T47D (cell line): ENCODE measurements around the gene GPC6.
A peak's percentile ranks its signal among the peaks of the same experiment; 100 is the strongest.
"Not testable (repeated sequence)": the region's sequence is repeated elsewhere in the genome, so short reads cannot be mapped to it uniquely, and the experiment has no call there.

Source experiments
- DNase-seq, 2 experiments: peaks; one replicate each; pipeline versions ENCODE4 v3.0.0 to v3.0.0-alpha.2; 2011 to 2012; ENCODE audit warnings: low read depth in 1 of 2, low spot score in 1 of 2
- JUND ChIP-seq: IDR thresholded peaks from 2 replicates; pipeline ENCODE4 v1.6.1; 2012; ENCODE audit warnings: low read depth
- in situ Hi-C: cut with HindIII; loops from 2 replicates; pipeline ENCODE4 v1.10.0; 2016; ENCODE audit warnings: low sequenced_read_pairs, low pct_unique_long_range_greater_than_20kb

GPC6 gene

DNA sequence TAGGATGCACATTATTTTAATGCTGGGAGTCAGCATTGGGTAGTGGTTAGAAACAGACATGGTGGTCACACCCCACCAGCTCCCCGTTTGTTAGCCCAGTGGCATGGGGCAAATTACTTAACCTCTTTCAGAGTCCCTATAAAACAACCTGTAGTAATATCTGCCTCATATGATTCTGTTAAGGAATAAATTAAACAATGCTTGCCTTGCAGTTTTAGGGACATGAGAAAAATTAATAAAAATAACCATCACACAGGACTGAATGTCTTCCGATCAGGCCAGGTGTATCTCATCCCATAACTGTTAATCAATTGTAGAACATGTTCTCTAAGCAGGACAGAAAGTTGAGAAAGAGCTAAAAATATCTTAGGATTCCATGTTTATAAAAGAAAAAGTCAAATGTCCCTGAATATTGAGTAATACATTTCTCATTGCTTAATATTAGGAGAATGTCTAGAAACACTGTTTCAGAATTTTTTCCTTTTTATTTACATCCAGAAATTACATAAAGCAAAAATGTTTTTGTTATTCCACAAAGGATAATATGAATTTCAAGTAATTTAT, 196.5 kb downstream of the GPC6 start:
- in situ Hi-C loops = no loop called here
- TF ChIP-seq JUND = no peak
- no peak for DNase-seq

DNA sequence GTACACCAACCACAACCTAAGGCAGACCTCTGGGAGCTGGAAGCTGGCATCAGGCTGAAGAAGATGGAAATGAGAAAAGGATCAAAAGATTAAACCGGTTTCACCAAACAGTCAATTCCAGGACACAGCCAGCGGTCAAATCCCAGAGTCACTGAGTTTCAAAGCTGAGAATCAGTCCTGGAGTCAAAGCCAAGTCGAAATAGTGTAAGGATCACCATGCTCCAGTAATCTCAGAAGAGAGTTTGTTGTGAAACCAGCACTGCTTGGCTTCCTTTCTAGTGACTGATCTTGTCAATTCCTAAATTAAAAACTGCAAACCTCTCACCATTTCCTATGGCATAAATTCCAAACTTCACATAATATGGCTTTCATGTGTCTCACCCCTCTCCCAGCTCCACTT, 198.8 kb downstream of the GPC6 start:
- DNase-seq = peak in 1 of 2 experiments; percentile 13
- no peak for TF ChIP-seq JUND
- in situ Hi-C loops = no loop called here

DNA sequence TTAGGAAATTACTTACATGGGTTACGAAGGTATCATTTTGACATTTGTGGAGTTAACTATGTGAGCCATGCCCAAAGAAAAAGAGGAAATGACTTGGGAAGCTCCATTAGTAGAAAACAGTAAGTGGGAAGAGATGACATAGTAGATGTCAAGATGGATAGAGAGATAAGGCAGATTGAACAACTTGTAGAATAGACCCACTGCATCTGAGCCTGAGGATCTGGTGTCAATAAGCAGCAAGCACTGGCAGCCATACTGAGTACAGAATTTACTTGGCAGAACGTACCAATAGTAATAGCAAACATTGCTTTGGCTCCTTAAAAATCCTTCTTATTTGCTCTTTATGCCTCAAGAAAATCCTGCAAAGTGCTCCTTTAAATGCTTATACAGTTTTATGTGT, 203.8 kb downstream of the GPC6 start:
- in situ Hi-C loops = no loop called here
- DNase-seq = no peak

DNA sequence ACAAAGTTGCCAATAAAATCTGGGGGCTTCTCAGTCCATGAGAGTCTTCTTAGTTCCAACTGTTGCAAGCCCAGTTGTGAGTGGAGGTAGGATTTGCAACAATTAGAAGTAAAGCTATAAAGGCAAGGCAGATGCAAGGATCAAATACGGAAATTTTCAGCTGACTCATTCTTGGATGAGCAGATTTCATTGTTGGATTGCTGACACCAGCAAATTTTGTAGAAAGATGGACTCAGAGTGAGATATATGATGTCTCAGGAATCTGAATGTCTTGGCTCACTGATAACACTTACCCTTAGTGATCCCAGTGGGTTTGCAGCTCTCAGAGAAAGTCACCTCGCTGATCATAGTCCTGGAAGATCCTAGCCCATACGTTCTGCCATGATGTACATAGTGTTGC, 209.0 kb downstream of the GPC6 start:
- in situ Hi-C loops = no loop called here
- TF ChIP-seq JUND = no peak
- no peak for DNase-seq

More for the DNA sequence above, 203.8 kb downstream of the GPC6 start:
- no peak for TF ChIP-seq JUND

DNA sequence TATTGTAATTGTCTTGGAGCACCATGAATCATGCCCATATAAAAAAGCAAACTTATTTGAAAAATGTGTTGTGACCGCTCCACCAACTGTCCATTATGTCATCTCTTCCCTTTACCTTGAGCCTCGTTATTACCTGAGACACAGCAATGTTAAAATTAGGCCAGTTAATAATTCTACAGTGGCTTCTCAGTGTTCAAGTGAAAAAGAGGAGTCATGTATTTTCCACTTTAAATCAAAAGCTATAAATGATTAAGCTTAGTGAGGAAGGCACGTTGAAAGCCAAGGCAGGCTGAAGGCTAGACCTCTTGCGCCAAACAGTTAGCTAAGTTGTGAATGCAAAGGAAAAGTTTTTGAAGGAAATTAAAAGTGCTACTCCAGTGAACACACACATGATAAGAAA, 210.5 kb downstream of the GPC6 start:
- in situ Hi-C loops = no loop called here
- no peak for DNase-seq
- no peak for TF ChIP-seq JUND

DNA sequence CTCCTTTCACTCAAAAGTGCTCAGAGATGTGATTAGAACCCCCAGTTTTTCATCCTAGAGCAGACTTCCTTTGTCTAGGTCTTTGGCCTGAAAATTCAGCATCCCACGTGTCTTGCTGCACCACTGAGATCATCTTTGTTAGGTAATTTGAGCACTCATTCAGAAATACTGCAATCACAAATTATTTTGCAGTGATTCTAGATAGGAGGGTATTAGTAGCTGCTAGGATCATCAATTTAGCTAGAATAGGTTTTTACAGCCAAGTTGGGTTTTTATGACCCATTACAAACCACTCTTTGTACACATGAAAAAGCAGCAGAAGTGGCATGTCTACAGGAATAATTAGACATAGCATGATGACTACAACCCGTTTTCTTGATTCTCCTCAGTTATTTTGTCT, 219.6 kb downstream of the GPC6 start:
- in situ Hi-C loops = no loop called here
- no peak for DNase-seq
- TF ChIP-seq JUND = no peak

DNA sequence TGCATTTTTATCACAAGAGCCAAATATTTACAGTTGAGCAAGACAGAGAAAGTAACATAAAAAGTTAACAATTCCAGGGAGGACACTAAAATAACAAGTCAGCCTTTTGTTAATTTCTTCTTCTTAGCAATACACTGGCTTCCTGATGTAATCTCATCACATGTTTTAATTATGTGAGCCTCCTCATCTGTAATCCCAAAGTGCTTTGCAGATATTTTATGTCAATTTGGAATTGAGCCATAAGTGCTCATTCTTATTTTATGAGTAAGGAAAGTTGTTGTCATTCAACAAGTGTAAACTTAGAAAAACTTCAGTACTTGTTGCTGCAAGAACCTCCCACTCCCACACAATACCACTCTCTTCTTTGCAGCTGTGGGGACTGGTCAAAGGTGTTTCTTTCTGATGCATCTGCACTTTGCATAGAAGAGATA, 223.6 kb downstream of the GPC6 start:
- DNase-seq = no peak
- TF ChIP-seq JUND = no peak
- in situ Hi-C loops = no loop called here

DNA sequence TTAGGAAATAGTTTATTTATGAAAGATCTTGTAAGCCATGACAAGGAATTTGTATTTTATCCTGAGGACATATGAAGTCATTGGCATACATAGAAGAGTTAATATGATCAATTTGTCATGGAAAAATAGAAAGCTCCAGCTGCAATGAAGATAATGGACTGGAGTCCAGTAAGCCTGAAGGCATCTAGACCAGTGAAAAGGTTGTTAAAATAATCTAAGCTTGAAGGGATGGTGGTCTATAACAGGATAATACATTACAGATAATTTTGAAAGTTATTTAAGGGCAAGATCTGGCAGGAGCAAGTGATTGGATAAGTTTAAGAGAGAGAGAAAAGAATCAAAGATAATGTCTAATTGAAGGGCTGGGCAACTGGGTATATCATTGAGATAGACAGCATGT, 224.2 kb downstream of the GPC6 start:
- in situ Hi-C loops = no loop called here
- no peak for TF ChIP-seq JUND
- no peak for DNase-seq

DNA sequence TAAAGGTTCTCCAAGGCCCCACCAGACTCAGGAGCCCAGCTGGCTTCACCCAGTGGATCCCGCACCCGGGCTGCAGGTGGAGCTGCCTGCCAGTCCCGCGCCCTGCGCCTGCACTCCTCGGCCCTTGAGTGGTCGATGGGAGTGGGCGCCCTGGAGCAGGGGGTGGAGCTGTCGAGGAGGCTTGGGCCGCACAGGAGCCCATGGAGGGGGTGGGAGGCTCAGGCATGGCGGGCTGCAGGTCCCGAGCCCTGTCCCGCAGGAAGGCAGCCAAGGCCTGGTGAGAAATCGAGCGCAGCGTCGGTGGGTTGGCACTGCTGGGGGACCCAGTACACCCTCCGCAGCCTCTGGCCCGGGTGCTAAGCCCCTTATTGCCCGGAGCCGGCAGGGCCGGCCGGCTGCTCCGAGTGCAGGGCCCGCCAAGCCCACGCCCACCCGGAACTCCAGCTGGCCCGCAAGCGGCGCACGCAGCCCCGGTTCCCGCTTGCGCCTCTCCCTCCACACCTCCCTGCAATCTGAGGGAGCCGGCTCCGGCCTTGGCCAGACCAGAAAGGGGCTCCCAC, 228.1 kb downstream of the GPC6 start:
- in situ Hi-C loops, DNase-seq: not testable (repeated sequence)

DNA sequence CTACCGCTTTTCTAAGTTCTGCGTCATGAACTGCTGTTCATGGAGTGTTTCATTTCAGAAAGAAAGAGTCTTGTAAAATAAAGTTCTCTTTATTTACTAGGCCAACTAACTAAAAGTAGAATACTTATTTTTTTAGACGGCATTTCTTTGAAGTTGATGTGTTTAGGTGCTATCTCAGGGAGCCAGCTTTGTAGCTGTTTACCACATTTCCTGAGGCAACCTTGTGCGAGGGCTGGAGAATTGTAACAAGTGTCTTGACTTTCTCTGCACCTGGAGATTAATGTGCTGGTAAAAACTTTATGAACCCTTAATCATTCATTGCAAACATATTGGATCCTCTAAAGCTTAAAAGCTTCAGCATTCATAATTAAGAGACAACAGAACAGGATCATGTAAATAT, 229.3 kb downstream of the GPC6 start:
- in situ Hi-C loops = no loop called here
- TF ChIP-seq JUND = no peak
- DNase-seq = no peak

DNA sequence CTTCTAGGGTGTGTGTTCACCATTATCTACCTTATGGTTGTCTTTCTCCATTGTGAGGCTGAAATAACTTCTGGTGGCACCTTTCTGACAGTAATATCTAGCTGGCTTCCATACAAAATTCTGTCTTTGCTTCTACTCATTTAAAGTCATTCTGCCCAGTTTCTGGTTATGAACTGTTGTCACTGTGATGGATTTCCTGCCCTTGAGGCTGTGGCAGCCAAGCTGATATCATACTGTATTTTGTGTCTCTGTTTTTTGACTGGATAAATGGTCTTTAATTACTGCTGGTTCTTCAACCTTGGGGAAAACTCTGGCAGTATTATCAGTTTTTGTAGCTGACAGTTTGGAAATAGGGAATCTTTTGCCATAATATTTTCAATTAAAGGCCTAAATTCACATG, 233.4 kb downstream of the GPC6 start:
- in situ Hi-C loops = no loop called here
- DNase-seq = no peak
- no peak for TF ChIP-seq JUND

DNA sequence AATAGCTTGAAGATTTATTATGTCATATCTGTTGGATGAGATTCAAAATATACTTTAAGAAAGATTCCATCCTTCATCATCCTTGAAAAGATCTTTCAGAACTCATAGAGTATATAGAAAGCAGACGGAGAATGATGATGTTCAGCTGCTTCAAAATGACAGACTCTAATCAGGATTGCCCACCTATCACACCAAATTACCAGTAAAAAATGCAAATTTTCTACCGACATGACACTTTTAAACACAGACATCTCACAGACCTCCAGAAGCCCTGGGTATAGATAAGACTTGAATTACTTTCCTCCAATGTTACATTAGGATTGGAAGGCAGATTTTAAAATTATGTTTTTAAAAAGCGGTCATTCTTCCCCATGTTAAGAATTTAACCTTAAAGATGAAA, 235.5 kb downstream of the GPC6 start:
- no peak for DNase-seq
- TF ChIP-seq JUND = no peak
- in situ Hi-C loops = no loop called here

DNA sequence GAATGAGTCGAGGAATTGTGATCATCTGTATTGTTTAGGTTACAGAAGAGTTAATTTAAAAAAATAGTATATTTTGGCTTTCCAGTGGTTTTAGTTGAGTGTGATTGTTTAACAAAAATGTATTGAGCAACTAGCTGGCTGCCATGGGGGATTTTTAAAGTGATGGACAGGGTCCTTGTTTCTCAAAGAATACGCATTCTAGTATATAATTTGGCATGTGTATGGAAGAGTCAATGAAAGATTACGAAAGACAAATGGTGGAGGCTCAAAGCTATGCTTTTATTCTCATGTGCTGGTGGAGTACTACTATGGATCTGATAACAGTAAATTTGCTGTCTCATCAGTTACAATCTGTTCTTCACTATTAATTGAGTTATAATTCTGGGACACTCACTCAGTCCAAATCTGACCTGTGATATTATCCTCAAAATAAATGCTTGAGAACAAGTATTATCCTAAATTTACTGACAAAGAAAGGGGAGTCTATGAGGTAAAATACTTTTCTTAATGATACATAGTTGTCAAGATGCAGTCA, 240.0 kb downstream of the GPC6 start:
- TF ChIP-seq JUND = no peak
- in situ Hi-C loops = no loop called here
- no peak for DNase-seq

DNA sequence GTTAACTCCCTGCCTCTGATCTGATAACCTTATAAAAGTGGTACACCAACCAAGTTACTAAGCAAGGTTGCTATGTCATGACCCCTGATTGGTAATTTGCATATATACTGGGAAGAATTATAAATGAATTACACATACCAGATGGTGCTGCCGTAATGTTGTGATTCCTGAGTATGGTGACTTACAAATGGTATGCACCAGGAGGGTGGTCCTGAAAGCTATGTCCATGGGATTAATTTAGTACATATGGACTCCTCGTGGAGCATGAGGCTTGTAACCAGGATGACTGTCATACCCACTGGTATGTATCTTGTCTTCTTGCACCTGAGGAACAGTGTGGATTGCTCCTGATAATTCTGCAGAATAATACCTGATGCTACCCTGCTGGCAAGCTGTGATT, 240.6 kb downstream of the GPC6 start:
- in situ Hi-C loops = no loop called here
- TF ChIP-seq JUND = no peak
- DNase-seq = no peak

DNA sequence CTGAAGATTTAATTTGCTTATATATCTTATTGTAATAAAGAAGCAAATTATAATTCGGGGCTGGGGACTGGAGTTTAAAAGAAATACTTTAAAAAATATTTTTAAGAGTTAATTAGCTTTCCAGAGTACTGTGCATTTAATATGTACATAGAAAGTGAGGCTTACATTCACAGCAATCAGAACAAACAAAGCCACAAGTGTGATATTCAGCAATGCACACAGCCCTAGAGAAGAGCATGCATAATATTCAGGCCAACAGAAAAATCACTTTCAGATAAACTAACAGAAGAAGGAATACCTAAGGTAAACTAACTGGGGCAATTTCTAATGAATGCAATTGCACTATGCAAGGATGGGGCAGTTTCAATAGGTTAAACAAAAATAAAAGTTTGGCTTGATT, 241.8 kb downstream of the GPC6 start:
- in situ Hi-C loops = no loop called here
- no peak for DNase-seq
- no peak for TF ChIP-seq JUND
